OCI-LY1 (cell line): Measurements from ENCODE around the gene AP3S2.

ENCODE experiments used
- H2AFZ ChIP-seq: fragments of 200-600 bp; sonication (generic), shearing (Covaris generic); 2 replicates; pipeline ENCODE4 v1.6.0; 2014; ENCODE audit warnings: antibody characterized with exemption, mild to moderate bottlenecking, low read length
- H3F3A ChIP-seq: fragments of 200-600 bp; sonication (generic), shearing (Covaris generic); 2 replicates; pipeline ENCODE4 v1.6.0; 2014; ENCODE audit warnings: mild to moderate bottlenecking, antibody characterized with exemption, low read length, moderate library complexity; ENCODE audit not compliant: insufficient read depth
- H3K27ac ChIP-seq: fragments of 200-600 bp; sonication (generic); 2 replicates; pipeline ENCODE4 v1.5.1; 2014; ENCODE audit warnings: low read length, mixed run types, mild to moderate bottlenecking, low read depth; ENCODE audit not compliant: poor library complexity, severe bottlenecking
- H3K27me3 ChIP-seq: fragments of 200-600 bp; sonication (generic); 2 replicates; pipeline ENCODE4 v1.6.0; 2014; ENCODE audit warnings: antibody characterized with exemption, mild to moderate bottlenecking, low read length, moderate library complexity; ENCODE audit not compliant: insufficient read depth
- H3K36me3 ChIP-seq: fragments of 200-600 bp; sonication (generic); 2 replicates; pipeline ENCODE4 v1.6.1; 2014; ENCODE audit warnings: mild to moderate bottlenecking, antibody characterized with exemption, low read length, moderate library complexity, mixed read lengths; ENCODE audit not compliant: insufficient read depth
- H3K4me1 ChIP-seq: fragments of 200-600 bp; sonication (generic); 2 replicates; pipeline ENCODE4 v1.5.1; 2014; ENCODE audit warnings: mild to moderate bottlenecking, low read length, moderate library complexity; ENCODE audit not compliant: insufficient read depth, severe bottlenecking
- H3K4me2 ChIP-seq: fragments of 200-600 bp; sonication (generic), shearing (Covaris generic); 2 replicates; pipeline ENCODE4 v1.6.1; 2014; ENCODE audit warnings: low read length
- H3K4me3 ChIP-seq: fragments of 200-600 bp; sonication (generic); 2 replicates; pipeline ENCODE4 v1.5.1; 2014; ENCODE audit warnings: low read length, low read depth, mild to moderate bottlenecking, mixed read lengths; ENCODE audit not compliant: poor library complexity, severe bottlenecking
- H3K79me2 ChIP-seq: fragments of 200-600 bp; shearing (Covaris generic); 2 replicates; pipeline ENCODE4 v1.6.1; 2016; ENCODE audit warnings: mixed run types, low read length, mixed read lengths; ENCODE audit not compliant: insufficient read depth
- H3K9ac ChIP-seq: fragments of 200-600 bp; sonication (generic), shearing (Covaris generic); 2 replicates; pipeline ENCODE4 v1.6.1; 2014; ENCODE audit warnings: mild to moderate bottlenecking, low read length, mixed read lengths
- H3K9me2 ChIP-seq: fragments of 200-600 bp; sonication (generic), shearing (Covaris generic); 2 replicates; pipeline ENCODE4 v1.6.1; 2014; ENCODE audit warnings: low read depth, mild to moderate bottlenecking, low read length, mixed read lengths
- H3K9me3 ChIP-seq: fragments of 200-600 bp; shearing (Covaris generic); 2 replicates; pipeline ENCODE4 v1.6.1; 2014; ENCODE audit warnings: low read length, mixed read lengths
- H4K20me1 ChIP-seq: fragments of 200-600 bp; sonication (generic), shearing (Covaris generic); 2 replicates; pipeline ENCODE4 v1.6.0; 2016; ENCODE audit warnings: mild to moderate bottlenecking, low read length; ENCODE audit not compliant: insufficient read depth
- CTCF ChIP-seq: fragments of 200-600 bp; sonication (generic), shearing (Covaris generic); IDR thresholded peaks from 2 replicates; pipeline ENCODE4 v1.5.1; 2017; ENCODE audit warnings: mild to moderate bottlenecking, antibody characterized with exemption, low read length, moderate library complexity, mixed read lengths
- EZH2 ChIP-seq: fragments of 200-600 bp; sonication (generic), shearing (Covaris generic); IDR thresholded peaks from 2 replicates; pipeline ENCODE4 v1.8.0; 2017; ENCODE audit warnings: borderline replicate concordance, mixed run types, mild to moderate bottlenecking, antibody characterized with exemption, low read length, moderate library complexity, mixed read lengths

AP3S2 gene

GRCh38 chr15:89809093-89809786 lies 84.6 kb downstream of the AP3S2 start:
- Histone ChIP-seq H3K9me3 (no peaks in the 10 kb centered on the region), H3K36me3 (no peaks in the 10 kb centered on the region), H3K4me2 (no peak overlapping the region), H3K79me2 (no peaks in the 10 kb centered on the region), H3K27ac (no peak overlapping the region), H3K4me1 (no peaks in the 10 kb centered on the region), H4K20me1 (no peaks in the 10 kb centered on the region), H3F3A (no peaks in the 10 kb centered on the region), H2AFZ (no peak overlapping the region), H3K9me2 (no peaks in the 10 kb centered on the region), H3K9ac (no peak overlapping the region), H3K4me3 (no peak overlapping the region), H3K27me3 (no peaks in the 10 kb centered on the region)
- TF ChIP-seq EZH2 (no peak), CTCF (no peak)

- Histone ChIP-seq H3F3A (no peaks in the 10 kb centered on the region), H2AFZ (no peak overlapping the region), H3K79me2 (no peaks in the 10 kb centered on the region), H3K36me3 (no peaks in the 10 kb centered on the region), H3K4me3 (no peak overlapping the region), H3K9me3 (no peaks in the 10 kb centered on the region), H3K4me1 (no peaks in the 10 kb centered on the region), H3K4me2 (no peak overlapping the region), H4K20me1 (no peaks in the 10 kb centered on the region), H3K27me3 (no peaks in the 10 kb centered on the region), H3K9ac (no peak overlapping the region), H3K9me2 (no peaks in the 10 kb centered on the region), H3K27ac (no peak overlapping the region)
- no peak for TF ChIP-seq CTCF
These were observed 85.5 kb downstream of the AP3S2 start for GRCh38 chr15:89808160-89808870.

- no peak overlapping the region for H3K4me2 ChIP-seq
- H3K4me3 ChIP-seq, result no peak overlapping the region
- H3K9ac ChIP-seq, result no peak overlapping the region
- no peaks in the 10 kb centered on the region for H3K4me1 ChIP-seq
- no peaks in the 10 kb centered on the region for H4K20me1 ChIP-seq
- no peaks in the 10 kb centered on the region for H3K9me2 ChIP-seq
- TF ChIP-seq EZH2 (no peak), CTCF (no peak)
- H3K27me3 ChIP-seq, result no peaks in the 10 kb centered on the region
- no peaks in the 10 kb centered on the region for H3K9me3 ChIP-seq
- no peaks in the 10 kb centered on the region for H3K36me3 ChIP-seq
- H3K79me2 ChIP-seq, result no peaks in the 10 kb centered on the region
- no peak overlapping the region for H2AFZ ChIP-seq
- no peak overlapping the region for H3K27ac ChIP-seq
- no peaks in the 10 kb centered on the region for H3F3A ChIP-seq
These were observed 86.1 kb downstream of the AP3S2 start for GRCh38 chr15:89807689-89808088.
